GM19438 (cell line): ENCODE results near the gene UGT2B7.

Source experiments
- ATAC-seq: cut with Tn5 transposase; IDR thresholded peaks from one replicate; pipeline ENCODE4 v1.9.1; 2021; ENCODE audit warnings: low read depth; ENCODE audit not compliant: unreplicated experiment

Gene UGT2B7

GRCh38 chr4:69147334-69147733, 51.1 kb downstream of the UGT2B7 start:
- ATAC-seq = no peak

DNA sequence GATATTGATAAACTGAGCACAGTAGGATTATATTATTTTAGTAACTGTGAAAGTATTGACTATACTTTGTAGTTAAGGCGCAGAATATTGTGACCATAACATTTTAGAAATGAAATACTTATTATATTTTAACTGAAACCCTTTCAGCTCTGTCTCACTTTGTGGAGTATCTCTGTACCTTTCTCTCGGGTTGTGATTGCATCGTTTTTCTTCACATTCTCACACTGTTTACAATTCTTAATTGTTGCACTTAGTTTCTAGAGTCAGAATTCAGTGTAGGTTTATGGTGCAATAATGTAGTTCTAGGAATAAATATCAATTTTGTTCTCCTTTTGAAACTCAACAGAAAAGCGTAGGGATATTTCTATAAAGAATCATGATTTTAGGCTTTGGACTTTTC, 57.7 kb downstream of the UGT2B7 start:
- no peak for ATAC-seq

- no peak for ATAC-seq
Observed at GRCh38 chr4:69156913-69157312, 60.6 kb downstream of the UGT2B7 start.
